KMS-11 (cell line): ENCODE data around the gene ZFP36.

Experiments
- H2AFZ ChIP-seq: fragments of 200-600 bp; sonication (generic); 2 replicates; pipeline ENCODE4 v1.6.1; 2016; ENCODE audit warnings: antibody characterized with exemption, mixed run types, low read depth
- H3K27ac ChIP-seq: fragments of 200-600 bp; sonication (generic); 2 replicates; pipeline ENCODE4 v1.6.1; 2016; ENCODE audit warnings: mild to moderate bottlenecking, mixed run types
- H3K27me3 ChIP-seq: fragments of 200-600 bp; sonication (generic); 2 replicates; pipeline ENCODE4 v1.6.1; 2017; ENCODE audit warnings: mild to moderate bottlenecking, low read depth, mixed run types, moderate library complexity; ENCODE audit not compliant: insufficient read depth
- H3K36me3 ChIP-seq: fragments of 200-600 bp; sonication (generic); 2 replicates; pipeline ENCODE4 v1.6.1; 2017; ENCODE audit warnings: mild to moderate bottlenecking, mixed run types; ENCODE audit not compliant: insufficient read depth
- H3K4me1 ChIP-seq: fragments of 200-600 bp; sonication (generic); 2 replicates; pipeline ENCODE4 v1.6.1; 2016; ENCODE audit warnings: mild to moderate bottlenecking, low read depth, mixed run types; ENCODE audit not compliant: poor library complexity, severe bottlenecking
- H3K4me2 ChIP-seq: fragments of 200-600 bp; sonication (generic); 2 replicates; pipeline ENCODE4 v1.7.0; 2016; ENCODE audit warnings: mild to moderate bottlenecking, mixed run types
- H3K4me3 ChIP-seq: fragments of 200-600 bp; sonication (generic); IDR thresholded peaks from 2 replicates; pipeline ENCODE4 v1.6.1; 2017; ENCODE audit warnings: low read depth, low read length, mixed read lengths; ENCODE audit not compliant: insufficient read depth
- H3K79me2 ChIP-seq: fragments of 200-600 bp; sonication (generic); 2 replicates; pipeline ENCODE4 v1.6.1; 2016; ENCODE audit warnings: low read depth, mixed run types; ENCODE audit not compliant: insufficient read depth
- H3K9ac ChIP-seq: fragments of 200-600 bp; sonication (generic); 2 replicates; pipeline ENCODE4 v1.6.1; 2016; ENCODE audit warnings: mild to moderate bottlenecking, mixed run types
- H4K20me1 ChIP-seq: fragments of 200-600 bp; sonication (generic); 2 replicates; pipeline ENCODE4 v1.6.1; 2016; ENCODE audit warnings: mild to moderate bottlenecking, mixed run types; ENCODE audit not compliant: insufficient read depth
- CTCF ChIP-seq: fragments of 200-600 bp; sonication (generic); conservative IDR thresholded peaks from 2 replicates; pipeline ENCODE4 v1.6.1; 2017; ENCODE audit warnings: low read depth, mild to moderate bottlenecking, antibody characterized with exemption, low read length, moderate library complexity, mixed read lengths

The ZFP36 gene

GRCh38 chr19:39363901-39364457 is 42.7 kb upstream of the ZFP36 start:
- Histone ChIP-seq H3K27ac (no peak overlapping the region), H3K36me3 (no peaks in the 10 kb centered on the region; the same call in 1 of the 2 replicates), H3K9ac (no peak overlapping the region), H3K4me3 (no peak overlapping the region), H3K27me3 (no peaks in the 10 kb centered on the region), H4K20me1 (no peaks in the 10 kb centered on the region), H3K4me2 (no peak overlapping the region), H3K79me2 (no peaks in the 10 kb centered on the region), H3K4me1 (peaks cover 4% of the 10 kb centered on the region), H2AFZ (no peak overlapping the region)
- TF ChIP-seq CTCF = no peak

GRCh38 chr19:39365531-39365930 is 41.1 kb upstream of the ZFP36 start:
- no peak overlapping the region for H2AFZ ChIP-seq
- no peak overlapping the region for H3K4me3 ChIP-seq
- H3K79me2 ChIP-seq = no peaks in the 10 kb centered on the region
- no peak overlapping the region for H3K9ac ChIP-seq
- no peaks in the 10 kb centered on the region for H3K27me3 ChIP-seq
- no peaks in the 10 kb centered on the region for H4K20me1 ChIP-seq
- no peak for TF ChIP-seq CTCF
- H3K27ac ChIP-seq = no peak overlapping the region
- H3K4me1 ChIP-seq = no peaks in the 10 kb centered on the region
- no peak overlapping the region for H3K4me2 ChIP-seq
- H3K36me3 ChIP-seq = no peaks in the 10 kb centered on the region; the same call in 1 of the 2 replicates

- no peak overlapping the region for H3K4me3 ChIP-seq
- no peaks in the 10 kb centered on the region for H3K4me1 ChIP-seq
- TF ChIP-seq CTCF = no peak
- H3K27ac ChIP-seq = no peak overlapping the region
- no peaks in the 10 kb centered on the region for H3K36me3 ChIP-seq
- H3K27me3 ChIP-seq = no peaks in the 10 kb centered on the region
- no peak overlapping the region for H2AFZ ChIP-seq
- H4K20me1 ChIP-seq = no peaks in the 10 kb centered on the region
- H3K4me2 ChIP-seq = no peak overlapping the region
- no peaks in the 10 kb centered on the region for H3K79me2 ChIP-seq
- no peak overlapping the region for H3K9ac ChIP-seq
These were observed 37.4 kb upstream of the ZFP36 start for GRCh38 chr19:39369200-39369599.

- Histone ChIP-seq H3K27me3 (no peaks in the 10 kb centered on the region), H4K20me1 (no peaks in the 10 kb centered on the region), H3K27ac (no peak overlapping the region), H3K4me3 (no peak overlapping the region), H3K4me1 (no peaks in the 10 kb centered on the region), H2AFZ (no peak overlapping the region), H3K9ac (no peak overlapping the region), H3K4me2 (no peak overlapping the region), H3K36me3 (no peaks in the 10 kb centered on the region), H3K79me2 (no peaks in the 10 kb centered on the region)
- TF ChIP-seq CTCF = no peak
These were observed 35.9 kb upstream of the ZFP36 start for GRCh38 chr19:39370735-39371134.
